ENCODE measurements around the gene ZSWIM6. TPM values are rescaled to one million over a fixed set of nuclear protein-coding genes. Genes with fewer than 3 reads are reported as not detected.

The ZSWIM6 gene
- polyA plus RNA-seq, 1 of the 3 experiments (the other 2 are of a cell fraction) = 7.4 TPM

DNA sequence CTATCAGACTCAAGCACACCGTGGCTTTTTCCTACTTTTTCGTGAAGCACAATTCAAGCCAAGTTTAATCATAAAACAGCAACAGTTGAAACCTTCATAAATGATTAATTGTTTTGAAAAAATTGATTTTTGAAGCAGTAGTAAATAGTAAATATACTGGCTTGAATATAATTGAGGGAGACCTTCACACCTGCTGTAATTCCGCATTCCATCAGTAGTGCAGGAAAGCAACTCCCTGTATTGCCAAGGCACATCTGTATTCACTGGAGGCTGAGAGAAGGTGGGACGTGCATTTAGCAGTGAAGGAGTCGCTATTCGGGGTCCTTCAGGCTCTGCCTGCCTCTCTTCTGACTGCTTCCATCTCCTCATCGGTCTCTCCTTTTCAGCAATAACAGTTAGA lies 203.8 kb downstream of the ZSWIM6 start:
- TF ChIP-seq, protein P1, sequence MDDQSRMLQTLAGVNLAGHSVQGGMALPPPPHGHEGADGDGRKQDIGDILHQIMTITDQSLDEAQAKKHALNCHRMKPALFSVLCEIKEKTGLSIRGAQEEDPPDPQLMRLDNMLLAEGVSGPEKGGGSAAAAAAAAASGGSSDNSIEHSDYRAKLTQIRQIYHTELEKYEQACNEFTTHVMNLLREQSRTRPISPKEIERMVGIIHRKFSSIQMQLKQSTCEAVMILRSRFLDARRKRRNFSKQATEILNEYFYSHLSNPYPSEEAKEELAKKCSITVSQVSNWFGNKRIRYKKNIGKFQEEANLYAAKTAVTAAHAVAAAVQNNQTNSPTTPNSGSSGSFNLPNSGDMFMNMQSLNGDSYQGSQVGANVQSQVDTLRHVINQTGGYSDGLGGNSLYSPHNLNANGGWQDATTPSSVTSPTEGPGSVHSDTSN (IDR thresholded peaks at IDR 0.05) = no peak
- TF ChIP-seq SMC3 (IDR thresholded peaks at IDR 0.05; ENCODE audit: low read depth, low read length) (no peak), MAX (IDR thresholded peaks at IDR 0.05; ENCODE audit: low read depth) (no peak), NRF1 (IDR thresholded peaks at IDR 0.05; ENCODE audit: low read depth, low read length) (no peak)
- TF ChIP-seq, protein P2, sequence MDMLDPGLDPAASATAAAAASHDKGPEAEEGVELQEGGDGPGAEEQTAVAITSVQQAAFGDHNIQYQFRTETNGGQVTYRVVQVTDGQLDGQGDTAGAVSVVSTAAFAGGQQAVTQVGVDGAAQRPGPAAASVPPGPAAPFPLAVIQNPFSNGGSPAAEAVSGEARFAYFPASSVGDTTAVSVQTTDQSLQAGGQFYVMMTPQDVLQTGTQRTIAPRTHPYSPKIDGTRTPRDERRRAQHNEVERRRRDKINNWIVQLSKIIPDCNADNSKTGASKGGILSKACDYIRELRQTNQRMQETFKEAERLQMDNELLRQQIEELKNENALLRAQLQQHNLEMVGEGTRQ (IDR thresholded peaks at IDR 0.05; ENCODE audit: borderline replicate concordance, low read depth, low read length) = no peak
- POLR2A ChIA-PET = no interaction called here
- no peak overlapping the region for H3K4me2 ChIP-seq
- H3K4me3 ChIP-seq (ENCODE audit: low read depth in 2 of 2, low read length in 1 of 2) = no peak overlapping the region
- no peaks in the 10 kb centered on the region for H3K4me1 ChIP-seq (ENCODE audit: control insufficient read depth in 1 of 2, insufficient read depth in 2 of 2, low read depth in 1 of 2, low read length in 1 of 2)
- no peak overlapping the region for H2AFZ ChIP-seq (ENCODE audit: low read depth)
- no peaks in the 10 kb centered on the region for H3K79me2 ChIP-seq (ENCODE audit: insufficient read depth)
- no peak overlapping the region for H3K9ac ChIP-seq
- no peaks in the 10 kb centered on the region for H3K9me2 ChIP-seq
- DNase-seq = no peak
- H3K27ac ChIP-seq (ENCODE audit: low read depth in 2 of 2, low read length in 1 of 2) = no peak overlapping the region
- peaks cover 62% of the 10 kb centered on the region in 2 experiments for H3K36me3 ChIP-seq (replicated peaks in 1 of 2; ENCODE audit: control insufficient read depth in 1 of 2, insufficient read depth in 2 of 2, low read length in 1 of 2)
- WGBS (ENCODE audit: low lambda C conversion rate) = over 99% methylated on average over 7 of the region's 7 CpGs
- no peaks in the 10 kb centered on the region for H4K20me1 ChIP-seq (ENCODE audit: insufficient read depth)
- no peaks in the 10 kb centered on the region for H3K27me3 ChIP-seq (ENCODE audit: insufficient read depth)
- no peaks in the 10 kb centered on the region for H3K9me3 ChIP-seq
- H3F3A ChIP-seq (replicated peaks; ENCODE audit: insufficient read depth) = peaks cover 12% of the 10 kb centered on the region
- CTCF ChIA-PET = no interaction called here

GRCh38 chr5:61536922-61537321 lies 204.9 kb downstream of the ZSWIM6 start:
- 96% methylated on average over 1 of the region's 1 CpG for WGBS (ENCODE audit: low lambda C conversion rate)
- Histone ChIP-seq H3K4me2 (no peak overlapping the region), H3K36me3 (replicated peaks in 1 of 2; ENCODE audit: control insufficient read depth in 1 of 2, insufficient read depth in 2 of 2, low read length in 1 of 2) (peaks cover 61 to 63% of the 10 kb centered on the region in 2 experiments), H3K9me3 (no peaks in the 10 kb centered on the region), H3K79me2 (ENCODE audit: insufficient read depth) (no peaks in the 10 kb centered on the region), H3K27ac (ENCODE audit: low read depth in 2 of 2, low read length in 1 of 2) (no peak overlapping the region), H3K9me2 (no peaks in the 10 kb centered on the region), H3F3A (replicated peaks; ENCODE audit: insufficient read depth) (peaks cover 12% of the 10 kb centered on the region), H3K4me3 (ENCODE audit: low read depth in 2 of 2, low read length in 1 of 2) (no peak overlapping the region), H4K20me1 (ENCODE audit: insufficient read depth) (no peaks in the 10 kb centered on the region), H3K27me3 (ENCODE audit: insufficient read depth) (no peaks in the 10 kb centered on the region), H2AFZ (ENCODE audit: low read depth) (no peak overlapping the region), H3K9ac (no peak overlapping the region), H3K4me1 (ENCODE audit: control insufficient read depth in 1 of 2, insufficient read depth in 2 of 2, low read depth in 1 of 2, low read length in 1 of 2) (no peaks in the 10 kb centered on the region)
- TF ChIP-seq GATA2 (CRISPR knock-in tag; IDR thresholded peaks at IDR 0.05) (no peak), NFIC (IDR thresholded peaks at IDR 0.05; ENCODE audit: borderline replicate concordance) (no peak), NRF1 (IDR thresholded peaks at IDR 0.05; ENCODE audit: low read depth, low read length) (no peak), FOXJ3 (CRISPR knock-in tag; IDR thresholded peaks at IDR 0.05) (no peak), RAD21 (IDR thresholded peaks at IDR 0.05; ENCODE audit: low read length) (no peak), RFX5 (IDR thresholded peaks at IDR 0.05; ENCODE audit: low read length) (no peak)
- TF ChIP-seq, protein P2 (IDR thresholded peaks at IDR 0.05; ENCODE audit: borderline replicate concordance, low read depth, low read length) = no peak
- TF ChIP-seq, protein P3, sequence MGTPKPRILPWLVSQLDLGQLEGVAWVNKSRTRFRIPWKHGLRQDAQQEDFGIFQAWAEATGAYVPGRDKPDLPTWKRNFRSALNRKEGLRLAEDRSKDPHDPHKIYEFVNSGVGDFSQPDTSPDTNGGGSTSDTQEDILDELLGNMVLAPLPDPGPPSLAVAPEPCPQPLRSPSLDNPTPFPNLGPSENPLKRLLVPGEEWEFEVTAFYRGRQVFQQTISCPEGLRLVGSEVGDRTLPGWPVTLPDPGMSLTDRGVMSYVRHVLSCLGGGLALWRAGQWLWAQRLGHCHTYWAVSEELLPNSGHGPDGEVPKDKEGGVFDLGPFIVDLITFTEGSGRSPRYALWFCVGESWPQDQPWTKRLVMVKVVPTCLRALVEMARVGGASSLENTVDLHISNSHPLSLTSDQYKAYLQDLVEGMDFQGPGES (IDR thresholded peaks at IDR 0.05; ENCODE audit: low read depth, low read length) = no peak
- TF ChIP-seq, protein P4, sequence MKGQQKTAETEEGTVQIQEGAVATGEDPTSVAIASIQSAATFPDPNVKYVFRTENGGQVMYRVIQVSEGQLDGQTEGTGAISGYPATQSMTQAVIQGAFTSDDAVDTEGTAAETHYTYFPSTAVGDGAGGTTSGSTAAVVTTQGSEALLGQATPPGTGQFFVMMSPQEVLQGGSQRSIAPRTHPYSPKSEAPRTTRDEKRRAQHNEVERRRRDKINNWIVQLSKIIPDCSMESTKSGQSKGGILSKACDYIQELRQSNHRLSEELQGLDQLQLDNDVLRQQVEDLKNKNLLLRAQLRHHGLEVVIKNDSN (IDR thresholded peaks at IDR 0.05; ENCODE audit: borderline replicate concordance, low read depth) = no peak
- CTCF ChIA-PET = no interaction called here
- no peak for DNase-seq
- POLR2A ChIA-PET = no interaction called here

Measured in SK-N-SH (cell line).